ENCODE measurements around the gene FRAS1. TPM values are rescaled to one million over a fixed set of nuclear protein-coding genes. Genes with fewer than 3 reads are reported as not detected.
"Not testable (repeated sequence)": the region's sequence is repeated elsewhere in the genome, so short reads cannot be mapped to it uniquely, and the experiment has no call there.

The FRAS1 gene, protein sequence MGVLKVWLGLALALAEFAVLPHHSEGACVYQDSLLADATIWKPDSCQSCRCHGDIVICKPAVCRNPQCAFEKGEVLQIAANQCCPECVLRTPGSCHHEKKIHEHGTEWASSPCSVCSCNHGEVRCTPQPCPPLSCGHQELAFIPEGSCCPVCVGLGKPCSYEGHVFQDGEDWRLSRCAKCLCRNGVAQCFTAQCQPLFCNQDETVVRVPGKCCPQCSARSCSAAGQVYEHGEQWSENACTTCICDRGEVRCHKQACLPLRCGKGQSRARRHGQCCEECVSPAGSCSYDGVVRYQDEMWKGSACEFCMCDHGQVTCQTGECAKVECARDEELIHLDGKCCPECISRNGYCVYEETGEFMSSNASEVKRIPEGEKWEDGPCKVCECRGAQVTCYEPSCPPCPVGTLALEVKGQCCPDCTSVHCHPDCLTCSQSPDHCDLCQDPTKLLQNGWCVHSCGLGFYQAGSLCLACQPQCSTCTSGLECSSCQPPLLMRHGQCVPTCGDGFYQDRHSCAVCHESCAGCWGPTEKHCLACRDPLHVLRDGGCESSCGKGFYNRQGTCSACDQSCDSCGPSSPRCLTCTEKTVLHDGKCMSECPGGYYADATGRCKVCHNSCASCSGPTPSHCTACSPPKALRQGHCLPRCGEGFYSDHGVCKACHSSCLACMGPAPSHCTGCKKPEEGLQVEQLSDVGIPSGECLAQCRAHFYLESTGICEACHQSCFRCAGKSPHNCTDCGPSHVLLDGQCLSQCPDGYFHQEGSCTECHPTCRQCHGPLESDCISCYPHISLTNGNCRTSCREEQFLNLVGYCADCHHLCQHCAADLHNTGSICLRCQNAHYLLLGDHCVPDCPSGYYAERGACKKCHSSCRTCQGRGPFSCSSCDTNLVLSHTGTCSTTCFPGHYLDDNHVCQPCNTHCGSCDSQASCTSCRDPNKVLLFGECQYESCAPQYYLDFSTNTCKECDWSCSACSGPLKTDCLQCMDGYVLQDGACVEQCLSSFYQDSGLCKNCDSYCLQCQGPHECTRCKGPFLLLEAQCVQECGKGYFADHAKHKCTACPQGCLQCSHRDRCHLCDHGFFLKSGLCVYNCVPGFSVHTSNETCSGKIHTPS (N-terminal part only)
- total RNA-seq, result 6.8 TPM

DNA sequence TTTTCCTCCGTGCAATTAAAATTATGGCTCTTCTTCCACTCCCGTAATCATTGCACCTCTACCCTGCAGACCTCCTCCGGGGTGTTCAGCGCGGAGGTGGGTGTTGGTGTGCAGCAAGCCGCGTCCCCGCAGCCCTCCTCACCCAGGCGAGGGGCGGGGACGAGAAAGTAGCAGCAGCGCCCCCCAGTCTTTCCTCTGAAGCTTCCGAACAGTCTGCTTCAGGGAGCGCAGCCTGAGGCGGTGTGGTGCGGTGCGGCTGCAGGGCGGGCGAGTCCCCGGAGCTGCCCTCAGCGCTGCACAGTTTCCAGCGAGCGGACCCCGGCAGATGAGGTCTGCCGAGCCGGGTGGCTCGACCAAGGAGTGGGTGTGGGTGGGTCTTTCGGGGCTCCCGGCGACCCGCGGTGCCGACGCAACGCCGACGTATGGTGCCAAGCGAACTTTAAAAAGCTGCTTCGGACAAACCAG lies at the start of gene FRAS1:
Gene FRAS1, plus strand, starts transcription at position 189 of the 465 bp plus-strand sequence. CDS start 687 bp downstream, outside the sequence.
- DNase-seq (ENCODE audit: low spot score), result peak; percentile 40

DNA sequence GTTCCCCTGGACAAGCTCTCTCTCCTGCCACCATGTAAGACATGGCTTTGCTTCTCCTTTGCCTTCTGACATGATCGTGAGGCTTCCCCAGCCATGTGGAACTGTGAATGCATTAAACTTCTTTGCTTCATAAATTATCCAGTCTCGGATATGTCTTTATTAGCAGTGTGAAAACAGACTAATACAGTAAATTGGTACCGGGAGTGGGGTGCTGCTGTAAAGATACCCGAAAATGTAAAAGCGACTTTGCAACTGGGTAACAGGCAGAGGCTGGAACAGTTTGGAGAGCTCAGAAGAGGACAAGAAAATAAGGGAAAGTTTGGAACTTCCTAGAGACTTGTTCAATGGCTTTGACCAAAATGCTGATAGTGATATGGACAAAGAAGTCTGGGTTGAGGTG lies 46.1 kb upstream of the FRAS1 start:
- DNase-seq (ENCODE audit: low spot score), result not testable (repeated sequence)

GRCh38 chr4:78014889-78015886 lies 41.9 kb upstream of the FRAS1 start:
- no peak for DNase-seq (ENCODE audit: low spot score)

DNA sequence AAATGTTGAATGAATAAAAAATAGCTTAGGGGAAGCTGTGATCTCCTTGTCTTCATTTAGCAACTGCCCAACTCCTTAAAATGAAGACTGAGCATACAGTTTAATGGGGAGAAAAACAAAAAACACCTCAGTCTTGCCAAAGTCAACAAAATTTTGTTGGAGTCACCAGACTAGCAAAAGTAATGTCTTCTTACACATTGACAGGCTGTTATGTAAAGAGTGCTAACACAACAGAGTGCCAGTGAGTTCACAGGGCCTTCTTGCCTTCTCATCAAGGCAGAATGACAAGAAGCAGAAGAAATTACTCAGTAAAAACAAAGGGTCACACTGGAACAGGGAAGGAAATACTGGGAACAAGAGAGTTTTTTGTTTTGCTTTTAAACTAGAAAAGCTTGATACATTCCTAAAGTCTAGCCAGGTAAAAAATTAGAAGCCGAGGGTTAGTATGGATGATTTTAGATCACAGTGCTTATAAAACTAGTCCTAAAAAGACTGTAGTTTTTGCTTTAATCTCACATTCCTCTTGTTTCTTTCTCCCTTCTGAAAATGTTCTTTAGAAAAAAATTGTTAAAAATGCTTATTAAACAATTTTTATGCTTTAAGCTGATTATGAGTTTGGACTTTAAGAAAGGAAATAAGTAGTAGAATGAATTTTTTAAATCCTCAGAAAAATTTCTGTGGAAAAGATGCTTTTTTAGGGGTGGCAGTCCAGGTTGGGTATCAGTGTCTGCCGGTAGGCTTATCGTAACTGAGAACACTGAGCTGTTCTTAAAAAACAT lies 38.7 kb upstream of the FRAS1 start:
- DNase-seq (ENCODE audit: low spot score), result no peak

DNA sequence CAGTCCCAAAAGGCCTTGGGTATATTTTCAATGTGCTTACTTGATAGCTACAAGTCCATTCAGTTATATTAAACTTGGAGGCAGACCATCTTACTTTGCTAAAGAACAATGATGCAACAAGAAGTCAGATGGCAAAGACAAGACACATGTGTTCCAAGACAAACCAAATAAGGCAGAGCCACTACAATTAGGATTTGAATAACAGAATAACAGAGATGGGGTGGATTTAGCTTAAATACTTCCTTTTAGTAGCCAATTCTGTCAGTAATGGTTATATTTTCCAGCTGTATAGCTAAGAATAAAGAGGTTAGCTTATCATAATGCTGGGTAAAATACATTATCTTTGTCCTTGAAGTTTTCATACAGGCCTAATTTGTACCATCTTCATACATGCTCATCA lies 37.7 kb upstream of the FRAS1 start:
- no peak for DNase-seq (ENCODE audit: low spot score)

DNA sequence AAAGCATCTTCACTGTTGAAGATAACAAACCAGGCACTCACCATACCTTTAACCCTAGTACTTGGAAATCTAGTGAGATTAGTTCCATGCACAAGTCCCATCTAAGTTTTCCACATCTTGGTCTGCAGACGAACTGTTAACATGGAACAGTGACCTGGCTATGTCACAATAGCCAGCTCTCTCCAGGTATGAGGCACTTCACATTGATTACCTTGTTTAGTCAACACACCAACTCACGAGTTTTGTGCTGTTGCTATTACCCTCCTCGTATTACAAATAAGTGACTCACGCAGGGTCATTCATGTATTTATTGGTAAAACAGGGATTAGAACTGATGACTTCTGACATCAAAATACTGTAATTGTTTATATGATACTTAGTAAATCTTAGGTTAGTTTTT lies 36.4 kb upstream of the FRAS1 start:
- DNase-seq (ENCODE audit: low spot score), result no peak

GRCh38 chr4:78022517-78022916 lies 34.6 kb upstream of the FRAS1 start:
- no peak for DNase-seq (ENCODE audit: low spot score)

DNA sequence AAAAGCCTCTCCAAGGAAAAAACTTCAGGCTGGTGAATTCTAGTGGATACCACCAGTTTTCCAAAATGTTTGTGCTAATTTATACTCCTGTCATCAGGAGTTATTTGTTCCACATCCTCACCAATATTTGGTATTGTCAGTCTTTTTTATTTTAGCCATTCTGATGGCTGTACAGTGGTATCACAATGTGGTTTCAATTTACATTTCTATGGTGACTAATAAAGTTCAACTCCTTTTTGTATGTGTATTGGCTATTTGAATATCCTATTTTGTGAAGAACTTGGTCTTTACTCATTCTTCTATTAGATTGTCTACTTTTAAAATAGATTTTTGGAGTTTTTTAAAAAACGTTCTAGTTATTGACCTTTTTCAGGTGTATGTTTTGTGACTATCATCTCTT lies 33.0 kb upstream of the FRAS1 start:
- no peak for DNase-seq (ENCODE audit: low spot score)

DNA sequence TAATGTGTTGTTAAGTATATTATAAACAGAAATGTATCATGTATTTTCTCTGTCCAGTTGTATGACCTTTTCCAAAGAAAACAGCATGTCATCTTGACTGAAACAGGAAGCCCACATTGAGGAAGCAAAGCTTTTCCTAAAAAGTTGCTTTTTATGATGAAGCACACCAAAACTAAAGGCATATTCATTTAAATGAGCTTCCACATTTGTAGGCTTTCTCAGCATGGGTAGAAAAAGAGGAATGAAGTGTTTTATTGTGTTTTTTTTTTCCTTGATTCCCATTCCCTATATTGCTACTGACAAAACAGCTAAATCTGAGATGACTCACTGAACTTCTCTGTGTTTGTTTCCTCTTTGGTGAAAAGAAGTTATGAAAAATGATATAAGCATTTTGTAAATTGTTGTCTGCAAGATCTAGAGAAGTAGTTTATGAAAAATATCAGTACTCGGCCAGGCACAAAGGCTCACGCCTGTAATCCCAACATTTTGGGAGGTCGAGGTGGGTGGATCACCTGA lies 32.5 kb upstream of the FRAS1 start:
- DNase-seq (ENCODE audit: low spot score), result no peak

GRCh38 chr4:78031417-78031950 lies 25.6 kb upstream of the FRAS1 start:
- no peak for DNase-seq (ENCODE audit: low spot score)

DNA sequence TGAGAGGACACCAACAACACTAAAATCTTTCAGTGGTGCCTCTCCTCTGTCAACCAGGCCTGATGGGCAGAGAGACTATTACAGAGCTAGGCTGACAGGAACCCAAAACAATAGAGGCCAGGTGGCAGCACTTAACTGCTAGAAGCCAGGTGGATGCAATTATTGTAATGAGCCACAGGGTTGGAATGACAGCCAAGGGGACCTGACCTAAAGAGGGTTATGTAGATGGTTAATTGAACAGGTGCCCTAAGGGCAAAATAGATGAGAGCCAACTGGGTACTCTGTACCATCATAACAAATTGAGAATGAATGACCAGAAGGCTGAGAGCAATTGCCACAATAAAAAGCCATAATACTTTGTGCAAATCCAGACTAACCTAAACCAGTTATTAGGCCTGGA lies 24.7 kb upstream of the FRAS1 start:
- DNase-seq (ENCODE audit: low spot score), result no peak

DNA sequence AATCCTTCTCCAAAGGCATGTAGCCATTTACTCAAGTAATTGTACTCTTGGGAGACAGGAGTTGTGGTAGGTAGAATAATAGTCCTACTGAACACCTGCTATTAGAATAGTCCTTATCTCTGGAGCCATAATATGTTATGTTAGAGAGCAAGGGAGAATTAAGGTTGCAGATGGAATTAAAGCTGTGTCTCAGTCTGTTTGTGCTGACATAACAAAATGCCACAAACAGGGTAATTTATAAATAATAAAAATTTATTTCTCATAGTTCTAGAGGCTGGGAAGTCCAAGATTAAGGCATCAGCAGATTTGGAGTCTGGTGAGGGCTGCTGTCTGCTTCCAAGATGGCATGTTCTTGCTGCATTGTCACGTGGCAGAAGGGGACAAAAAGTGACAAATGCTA lies 24.2 kb upstream of the FRAS1 start:
- no peak for DNase-seq (ENCODE audit: low spot score)

DNA sequence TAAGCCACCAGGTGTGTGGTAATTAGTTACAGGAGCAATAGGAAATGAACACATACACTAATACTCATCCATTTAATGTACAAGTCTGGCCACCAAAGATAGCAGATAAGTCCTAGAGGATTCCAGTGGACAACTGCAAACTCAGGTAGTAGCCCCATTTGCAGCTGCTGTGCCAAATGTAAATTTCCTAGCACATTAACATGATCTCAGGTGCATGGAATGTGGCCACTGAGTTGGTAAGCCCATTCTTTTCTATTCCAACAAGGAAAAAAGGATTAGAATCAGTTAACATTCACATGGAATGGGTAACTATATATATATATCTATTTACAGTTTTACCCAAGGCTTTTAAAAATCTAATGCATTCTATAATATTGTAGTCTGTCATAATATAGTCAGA lies 23.3 kb upstream of the FRAS1 start:
- no peak for DNase-seq (ENCODE audit: low spot score)

DNA sequence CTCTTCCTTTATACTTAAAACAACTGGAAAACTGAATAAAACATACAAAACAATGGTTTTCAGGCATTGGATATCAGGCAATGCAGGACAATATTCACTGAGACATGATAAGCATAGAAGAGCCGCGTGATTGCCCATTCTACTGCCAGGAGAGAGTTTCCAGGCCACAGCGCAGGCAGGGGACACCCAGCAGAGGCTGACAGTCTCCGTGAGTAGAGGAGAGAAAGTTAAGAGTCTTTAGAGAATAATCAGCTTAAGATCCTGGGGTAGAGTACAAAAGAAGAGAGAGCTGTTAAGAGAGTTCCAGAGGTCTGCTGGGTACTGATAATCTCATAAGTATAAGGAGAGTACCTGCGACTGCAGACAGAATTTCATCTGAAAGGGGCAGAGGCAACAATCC lies 18.4 kb upstream of the FRAS1 start:
- DNase-seq (ENCODE audit: low spot score), result no peak

DNA sequence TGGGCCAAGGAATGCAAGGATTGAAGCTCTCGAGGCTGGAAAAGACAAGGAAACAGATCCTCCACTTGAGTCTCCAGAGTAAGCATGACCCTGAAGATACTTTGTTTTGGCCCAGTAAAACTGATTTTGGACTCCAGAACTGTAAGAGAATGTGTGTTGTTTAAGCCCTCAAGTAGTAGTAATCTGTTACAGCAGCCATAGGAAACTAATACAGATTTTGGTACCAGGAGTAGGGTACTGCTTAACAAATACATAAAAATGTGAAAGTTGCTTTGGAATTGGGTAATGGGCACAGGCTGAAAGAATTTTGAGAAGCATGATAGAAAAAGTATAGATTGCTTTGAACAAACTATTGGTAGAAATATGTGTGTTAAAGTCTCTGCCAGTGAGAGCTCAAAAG lies 17.4 kb upstream of the FRAS1 start:
- DNase-seq (ENCODE audit: low spot score), result no peak

- no peak for DNase-seq (ENCODE audit: low spot score)
Measured at GRCh38 chr4:78040431-78040830, 16.7 kb upstream of the FRAS1 start.

DNA sequence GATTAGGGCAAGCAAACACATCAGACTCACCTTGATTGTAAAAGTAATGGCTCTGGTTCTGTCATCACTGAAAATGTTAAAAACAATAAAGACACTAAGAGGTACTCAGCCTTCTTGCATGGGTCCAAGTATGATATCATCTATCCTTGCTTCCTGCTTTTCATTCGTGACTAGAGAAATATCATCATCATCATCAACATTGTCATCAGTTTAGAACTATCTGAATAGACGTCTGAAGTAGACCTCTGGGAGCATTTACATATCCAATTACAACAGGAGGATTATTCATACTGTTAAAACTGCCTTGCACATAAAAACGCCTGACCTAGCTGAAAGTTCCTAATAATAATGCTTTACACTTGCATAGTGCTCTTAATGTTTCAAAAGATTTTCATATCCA lies 9.8 kb upstream of the FRAS1 start:
- DNase-seq (ENCODE audit: low spot score), result no peak

GRCh38 chr4:78056265-78057129 lies 626 bp upstream of the FRAS1 start:
- peak; percentile 84 for DNase-seq (ENCODE audit: low spot score)

Data from mucosa of gallbladder (tissue), 1 donor.